Kasumi-1 (cell line): ENCODE measurements around the gene ZNF384.

Experiments used
- DNase-seq, 2 experiments: peaks; one replicate each; lab custom pipeline; 2025; lab: John Stamatoyannopoulos, UW

ZNF384 gene

GRCh38 chr12:6620137-6620884, 68.9 kb downstream of the ZNF384 start:
- no peak for DNase-seq

DNA sequence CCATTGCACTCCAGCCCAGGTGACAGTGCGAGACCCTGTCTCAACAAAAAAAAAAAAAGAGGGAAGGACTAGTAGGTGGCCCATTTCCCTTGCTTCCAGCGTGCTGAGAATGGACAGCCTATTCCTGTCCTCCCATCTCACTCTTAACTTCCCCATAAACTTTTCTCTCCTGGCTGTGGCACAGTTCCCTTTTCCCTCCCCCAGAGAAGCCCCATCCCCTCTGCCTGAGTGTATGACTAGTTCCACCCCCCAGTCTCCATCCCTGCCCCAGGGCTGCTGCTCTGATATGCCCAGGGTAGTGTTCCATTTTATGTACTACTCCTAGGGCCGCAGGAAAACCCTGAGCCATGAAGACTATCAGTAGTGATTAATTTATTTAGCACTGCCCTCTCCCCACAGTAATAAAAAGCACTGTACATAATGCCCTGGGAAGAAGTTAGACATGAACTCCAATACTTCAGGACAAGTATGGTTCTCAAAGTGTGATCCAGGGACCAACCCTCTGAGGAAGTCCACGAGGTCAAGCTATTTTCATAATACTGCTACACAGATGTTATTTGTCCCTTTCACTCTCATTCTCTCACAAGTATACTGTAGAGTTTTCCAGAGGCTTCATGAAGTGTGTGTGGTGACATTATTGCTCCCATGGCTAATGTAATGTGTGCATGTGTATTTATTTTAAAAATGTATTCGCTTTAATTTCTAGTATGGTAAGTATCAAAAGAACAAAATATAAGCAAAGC, 70.5 kb downstream of the ZNF384 start:
- DNase-seq = peak; percentile 25 to 29
